ENCODE results near the gene STK24. TPM values are rescaled to one million over a fixed set of nuclear protein-coding genes. Genes with fewer than 3 reads are reported as not detected.
A peak's percentile ranks its signal among the peaks of the same experiment; 100 is the strongest.
"Not testable (repeated sequence)": the region's sequence is repeated elsewhere in the genome, so short reads cannot be mapped to it uniquely, and the experiment has no call there.

The STK24 gene
- total RNA-seq, 1 donor from 2014 or later = 94.6 TPM

- no peak for ATAC-seq
- peaks cover 10% of the 10 kb centered on the region for H3K4me1 ChIP-seq
- intact Hi-C loops (cut with DNase I) = no loop called here
- H3K27me3 ChIP-seq = no peaks in the 10 kb centered on the region
- no peak overlapping the region for H3K4me3 ChIP-seq
- DNase-seq = no peak
- TF ChIP-seq CTCF (IDR thresholded peaks at IDR 0.05) = no peak
- H3K9me3 ChIP-seq = no peaks in the 10 kb centered on the region
- H3K36me3 ChIP-seq = no peaks in the 10 kb centered on the region
- no peak overlapping the region for H3K27ac ChIP-seq
Observed at GRCh38 chr13:98413796-98414195, 163.1 kb downstream of the STK24 start.

- DNase-seq; ATAC-seq; H3K27me3 ChIP-seq; H3K36me3 ChIP-seq; intact Hi-C loops (cut with DNase I); H3K4me3 ChIP-seq; H3K27ac ChIP-seq; H3K9me3 ChIP-seq: not testable (repeated sequence)
- H3K4me1 ChIP-seq = peaks cover 10% of the 10 kb centered on the region
Observed at GRCh38 chr13:98413278-98413677, 163.6 kb downstream of the STK24 start.

GRCh38 chr13:98411617-98412265, 165.2 kb downstream of the STK24 start:
- peak; percentile 67 for ATAC-seq
- peak overlapping the region; percentile 30 for H3K4me3 ChIP-seq
- peak; percentile 76 for DNase-seq

GRCh38 chr13:98411013-98411412, 165.9 kb downstream of the STK24 start:
- Histone ChIP-seq H3K36me3 (no peaks in the 10 kb centered on the region), H3K4me3 (no peak overlapping the region), H3K9me3 (no peaks in the 10 kb centered on the region), H3K4me1 (peaks cover 4% of the 10 kb centered on the region), H3K27me3 (no peaks in the 10 kb centered on the region), H3K27ac (no peak overlapping the region)
- no peak for TF ChIP-seq CTCF (IDR thresholded peaks at IDR 0.05)
- DNase-seq = no peak
- intact Hi-C loops (cut with DNase I) = no loop called here
- ATAC-seq = no peak

More at GRCh38 chr13:98411617-98412265, 165.2 kb downstream of the STK24 start:
- intact Hi-C loops (cut with DNase I) = no loop called here
- no peak for TF ChIP-seq CTCF (IDR thresholded peaks at IDR 0.05)
- no peaks in the 10 kb centered on the region for H3K9me3 ChIP-seq
- H3K36me3 ChIP-seq = no peaks in the 10 kb centered on the region
- peak overlapping the region; percentile 51 for H3K27ac ChIP-seq
- no peaks in the 10 kb centered on the region for H3K27me3 ChIP-seq
- peaks cover 6% of the 10 kb centered on the region for H3K4me1 ChIP-seq

- Histone ChIP-seq H3K27me3 (no peaks in the 10 kb centered on the region), H3K27ac (no peak overlapping the region), H3K4me1 (peaks cover 4% of the 10 kb centered on the region), H3K9me3 (no peaks in the 10 kb centered on the region), H3K4me3 (no peak overlapping the region), H3K36me3 (no peaks in the 10 kb centered on the region)
- DNase-seq (no peak), ATAC-seq (no peak)
- TF ChIP-seq CTCF (IDR thresholded peaks at IDR 0.05) = no peak
- intact Hi-C loops (cut with DNase I) = no loop called here
Observed at GRCh38 chr13:98410612-98411011, 166.3 kb downstream of the STK24 start.

- Histone ChIP-seq H3K4me1 (no peaks in the 10 kb centered on the region), H3K9me3 (no peaks in the 10 kb centered on the region), H3K27me3 (no peaks in the 10 kb centered on the region), H3K4me3 (no peak overlapping the region), H3K27ac (no peak overlapping the region), H3K36me3 (no peaks in the 10 kb centered on the region)
- intact Hi-C loops (cut with DNase I) = no loop called here
- TF ChIP-seq CTCF (IDR thresholded peaks at IDR 0.05) = no peak
- no peak for ATAC-seq
- no peak for DNase-seq
Observed at GRCh38 chr13:98409281-98409680, 167.6 kb downstream of the STK24 start.

Measured in upper lobe of right lung (tissue), 1 donor.